GM19193 (cell line): ENCODE measurements around the gene CORIN.

ENCODE experiments used
- POLR2A ChIP-seq: IDR thresholded peaks from 4 replicates; pipeline ENCODE4 v1.6.1; 2011; ENCODE audit not compliant: insufficient read depth, insufficient read length; ENCODE audit errors: extremely low read depth

CORIN gene

DNA sequence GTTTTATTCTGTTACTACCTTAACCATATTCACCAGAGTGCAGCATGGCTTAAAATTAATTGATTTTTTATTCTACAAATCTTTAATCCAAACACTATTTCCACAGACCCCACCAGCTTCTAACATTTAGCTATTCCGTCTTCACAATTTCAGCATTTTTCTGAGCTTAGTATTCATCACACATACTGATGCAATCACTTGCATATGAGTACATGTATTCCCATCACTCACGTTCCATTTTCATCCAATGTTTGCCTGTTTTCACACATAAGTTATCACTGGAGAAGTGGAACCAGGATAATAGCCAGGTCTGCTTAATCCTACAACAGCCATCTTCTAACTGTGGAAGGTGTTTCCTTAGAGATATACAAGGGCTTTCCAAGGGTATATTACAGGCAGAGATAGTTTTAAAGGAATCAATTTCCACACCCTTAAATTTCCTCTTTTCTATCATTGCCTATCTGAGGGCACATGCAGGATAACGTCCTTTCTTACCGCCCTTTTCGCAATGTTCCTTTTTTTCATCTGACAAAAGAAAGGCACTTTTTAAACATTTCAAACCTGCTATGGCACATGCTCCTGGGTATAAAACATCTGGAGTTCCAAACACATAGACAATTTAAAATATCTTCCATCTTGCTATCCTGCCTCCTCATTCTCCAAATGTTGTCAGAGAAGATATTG lies 115.8 kb downstream of the CORIN start:
- no peak for TF ChIP-seq POLR2A

DNA sequence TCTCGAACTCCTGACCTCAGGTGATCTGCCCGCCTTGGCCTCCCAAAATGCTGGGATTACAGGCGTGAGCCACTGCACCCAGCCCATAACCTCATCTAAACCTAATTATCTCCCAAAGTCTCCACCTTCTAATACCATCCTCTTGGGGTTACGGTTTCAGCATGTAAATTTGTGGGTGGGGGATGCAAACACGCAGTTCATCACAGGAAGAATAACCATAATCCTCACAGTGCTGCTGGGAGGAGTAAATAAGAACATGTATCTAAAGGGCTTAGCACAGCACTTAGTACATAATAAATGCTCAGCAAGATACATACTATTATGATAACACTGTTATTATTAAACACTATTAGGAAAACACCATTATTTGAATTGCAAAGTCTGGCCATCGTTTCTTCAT lies 116.4 kb downstream of the CORIN start:
- TF ChIP-seq POLR2A, result no peak

DNA sequence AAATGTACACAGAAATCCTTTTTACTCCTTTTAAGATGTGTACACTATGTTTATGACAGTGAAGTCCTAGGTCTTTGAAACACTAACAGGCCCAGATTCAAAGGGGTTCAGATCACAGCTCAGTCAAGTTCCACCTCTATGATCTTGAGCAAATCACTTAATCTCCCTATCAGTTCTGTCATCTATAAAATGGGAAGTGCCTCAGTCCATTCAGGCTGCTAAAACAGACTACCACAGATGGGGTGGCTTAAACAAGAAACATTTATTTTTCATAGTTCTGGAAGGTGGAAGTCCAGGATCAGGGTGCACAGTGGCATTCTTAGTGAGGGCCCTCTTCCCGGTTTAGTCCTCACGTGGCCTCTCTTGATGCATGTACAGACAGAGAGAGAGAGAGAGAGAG lies 117.1 kb downstream of the CORIN start:
- no peak for TF ChIP-seq POLR2A

DNA sequence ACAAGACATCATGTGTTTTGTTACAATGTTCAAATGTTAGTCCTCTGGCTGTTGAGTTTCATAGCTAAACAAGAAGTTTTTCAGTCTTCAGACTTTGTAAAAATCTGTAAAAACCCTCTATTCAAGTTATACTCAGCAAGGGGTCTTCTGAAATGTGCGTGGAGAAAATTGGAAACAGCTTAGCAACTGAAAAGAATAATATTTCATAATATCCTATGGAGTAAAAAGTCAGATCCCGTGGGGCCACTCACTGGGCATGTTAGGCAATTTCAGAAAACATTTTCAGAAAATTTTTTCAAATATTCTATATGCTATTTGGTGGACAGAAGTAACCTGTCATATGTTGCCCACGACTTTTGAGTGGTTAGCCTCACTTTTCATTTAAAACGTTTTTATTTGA lies 118.3 kb downstream of the CORIN start:
- no peak for TF ChIP-seq POLR2A

DNA sequence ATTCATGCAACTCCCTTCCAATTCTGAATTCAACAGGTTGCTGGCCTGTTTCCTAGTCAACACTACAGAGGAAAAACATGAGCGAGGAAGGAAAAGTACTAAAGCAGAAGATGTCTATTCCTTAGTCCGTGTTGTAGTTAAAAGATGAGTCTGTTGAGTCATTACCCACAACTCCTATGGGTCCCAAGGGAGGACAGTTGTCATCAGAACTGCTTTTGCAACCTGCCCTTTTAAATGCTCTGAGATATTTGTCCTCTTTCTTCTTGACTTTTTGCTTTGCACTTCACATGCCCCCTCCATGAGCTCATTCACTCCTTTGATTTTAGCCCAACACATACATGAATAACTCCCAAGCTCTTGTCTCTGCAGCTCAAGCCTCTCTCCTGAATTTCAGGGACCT lies 119.2 kb downstream of the CORIN start:
- TF ChIP-seq POLR2A, result no peak

DNA sequence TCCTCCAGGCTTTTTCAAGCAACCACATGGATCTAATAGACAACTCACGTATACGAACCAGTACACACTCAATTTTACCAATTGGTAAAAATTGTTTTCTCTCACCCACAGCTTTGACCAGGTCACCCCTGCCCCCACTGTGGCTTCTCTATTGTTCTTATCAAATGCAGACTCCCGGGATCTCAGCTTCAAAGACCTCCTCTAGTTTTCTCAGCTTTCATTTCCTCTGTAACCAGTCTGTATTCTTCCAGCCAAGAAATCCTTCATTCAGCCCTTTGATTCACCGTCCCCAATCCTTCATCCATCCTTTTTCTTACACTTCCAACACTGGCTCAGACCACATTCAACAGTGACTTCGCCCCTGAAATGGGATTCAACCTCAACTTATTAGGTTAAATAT lies 120.7 kb downstream of the CORIN start:
- TF ChIP-seq POLR2A, result no peak

DNA sequence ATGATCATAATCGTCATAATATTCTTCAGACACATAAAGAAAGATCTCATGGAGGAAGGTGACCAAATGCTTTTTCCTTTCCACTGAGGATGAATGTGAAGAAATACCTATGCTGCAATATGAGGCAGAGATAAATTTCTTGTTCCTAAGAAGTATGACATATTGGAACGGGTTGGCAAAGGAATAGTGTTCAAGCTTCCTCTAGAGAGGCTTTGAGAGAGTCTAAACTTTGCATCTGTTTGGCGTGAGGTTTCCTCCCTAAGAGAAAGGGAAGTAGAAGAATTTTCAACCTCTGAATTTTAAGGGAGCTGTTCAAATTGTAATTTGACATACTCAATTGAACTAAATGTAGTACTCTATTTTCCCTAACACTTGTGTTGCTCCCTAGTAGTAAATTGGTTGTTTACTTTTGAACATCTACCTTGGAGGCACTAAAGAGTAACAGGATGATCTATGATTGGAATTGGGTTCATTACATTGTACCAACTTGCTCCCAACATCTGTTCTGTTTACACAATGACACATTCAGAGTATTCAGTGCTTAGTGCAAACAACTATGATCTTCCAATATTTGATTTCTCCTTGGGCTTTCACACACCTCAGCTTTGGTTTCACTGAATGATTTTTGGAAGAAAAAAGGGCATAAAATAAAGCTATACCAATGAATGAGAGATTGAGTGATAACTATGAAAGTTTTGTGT lies 122.0 kb downstream of the CORIN start:
- TF ChIP-seq POLR2A, result no peak

DNA sequence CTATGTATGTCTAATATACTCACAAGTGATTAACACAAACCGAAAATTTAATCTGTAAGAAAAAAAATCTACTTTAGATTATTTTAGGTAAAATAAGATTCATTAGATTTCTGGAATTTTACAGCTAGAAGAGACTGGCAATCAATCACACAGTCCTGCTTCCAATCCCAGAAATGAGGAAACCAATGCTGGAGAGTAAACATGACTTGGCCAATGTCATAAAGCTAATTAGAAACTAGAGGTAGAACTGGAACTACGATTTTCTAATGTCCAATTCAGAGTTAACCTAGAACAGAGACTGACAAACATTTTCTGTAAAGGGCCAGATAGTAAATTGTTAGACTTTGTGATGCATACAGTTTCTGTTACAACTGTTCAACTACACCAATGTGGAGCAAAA lies 123.6 kb downstream of the CORIN start:
- no peak for TF ChIP-seq POLR2A

DNA sequence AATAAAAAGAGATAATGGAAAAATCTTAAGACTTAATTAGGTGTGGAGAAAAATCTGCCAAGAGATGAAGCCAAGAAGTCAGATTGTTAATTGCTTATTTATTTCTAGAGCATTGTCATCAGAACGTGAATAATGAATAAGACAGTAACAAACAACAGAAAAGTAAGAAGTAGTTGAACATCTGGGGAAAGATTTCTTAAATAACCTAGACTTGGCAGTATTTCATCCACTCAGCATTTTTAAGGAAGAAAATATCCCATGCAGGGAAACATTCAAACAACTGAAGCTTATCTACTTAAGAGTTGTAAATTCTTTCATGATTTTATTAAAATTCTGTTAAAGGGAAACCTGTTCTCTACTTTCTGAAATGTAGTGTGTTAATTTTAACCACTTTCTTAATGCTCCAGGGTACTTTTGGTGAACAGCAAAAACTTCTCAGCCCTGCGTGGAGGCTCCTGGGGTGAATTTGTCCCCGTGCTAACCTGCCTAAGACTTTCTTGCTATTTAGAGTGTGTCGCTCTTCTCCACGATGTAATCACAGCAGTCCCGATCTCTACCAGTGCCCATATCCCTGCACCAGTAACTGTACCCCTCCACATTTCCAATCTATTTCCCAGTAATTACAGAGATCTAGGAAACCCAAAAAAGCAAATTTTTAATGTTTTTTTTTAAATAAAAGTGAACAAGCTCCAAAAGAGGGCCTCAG lies 124.6 kb downstream of the CORIN start:
- no peak for TF ChIP-seq POLR2A

DNA sequence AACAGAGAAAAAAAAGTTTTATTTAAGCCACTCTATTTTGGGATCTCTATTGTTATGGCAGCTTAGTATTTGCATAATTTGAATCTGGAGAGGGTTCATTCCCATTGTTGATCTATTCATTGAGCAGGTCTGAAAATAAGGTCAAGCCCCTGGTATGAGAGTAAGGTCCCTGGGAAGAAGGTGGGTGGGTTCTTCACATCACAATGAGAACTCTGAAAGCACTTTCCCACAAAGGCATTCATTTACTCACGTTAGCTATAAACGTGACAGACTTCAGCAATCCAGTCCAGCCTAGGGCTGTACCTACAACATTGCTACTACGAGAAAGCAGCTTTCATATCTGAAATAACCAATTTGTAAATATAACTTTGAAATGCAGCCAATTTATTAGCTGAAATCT lies 126.2 kb downstream of the CORIN start:
- no peak for TF ChIP-seq POLR2A

DNA sequence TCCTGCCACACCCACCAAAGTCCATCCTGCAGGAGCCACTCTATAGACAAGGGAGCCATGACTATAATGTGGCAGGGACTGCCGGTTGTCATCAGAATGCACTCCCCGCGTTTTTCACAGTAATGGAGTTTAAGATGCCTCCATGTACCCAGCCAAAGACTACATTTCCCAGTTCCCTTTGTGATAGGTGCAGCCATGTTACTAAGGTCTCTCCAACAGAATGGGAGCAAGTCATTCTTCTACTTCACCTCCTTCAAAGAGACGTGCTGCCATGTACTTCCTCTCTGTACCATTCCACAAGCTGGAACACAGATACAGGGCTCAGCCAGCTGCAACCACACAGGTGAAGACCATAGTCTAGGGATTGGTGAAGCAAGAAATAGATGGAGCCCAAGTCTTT lies 126.7 kb downstream of the CORIN start:
- TF ChIP-seq POLR2A, result no peak

DNA sequence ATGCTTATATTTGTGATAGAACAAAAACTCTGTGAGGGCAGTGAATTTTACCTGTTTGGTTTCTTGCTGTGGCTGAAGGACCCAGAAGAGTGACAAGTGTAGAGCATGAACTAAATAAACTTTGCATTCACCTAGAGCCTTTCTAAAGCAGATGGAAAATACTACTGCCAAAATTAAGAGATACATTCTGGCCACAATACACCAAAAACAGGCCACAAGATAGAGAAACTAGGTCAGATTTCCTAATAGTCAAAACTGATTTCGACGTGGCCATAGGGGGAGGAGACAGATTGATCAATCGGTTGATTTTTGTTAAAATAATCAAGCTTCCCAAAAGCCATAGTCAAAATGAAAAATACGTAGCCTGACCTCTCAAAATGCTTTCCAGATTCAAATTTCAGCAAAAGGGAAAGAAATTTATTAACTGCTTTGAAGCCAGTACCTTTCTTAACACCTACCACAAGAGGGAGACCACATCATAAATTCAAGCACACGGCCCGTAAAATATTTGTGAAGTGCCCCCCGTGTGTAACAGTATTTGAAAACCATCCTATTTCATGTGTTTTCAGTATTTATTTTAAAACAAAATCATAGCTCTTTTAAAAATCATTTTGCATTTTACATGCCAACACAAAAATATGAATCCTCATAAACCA lies 132.4 kb downstream of the CORIN start:
- no peak for TF ChIP-seq POLR2A

DNA sequence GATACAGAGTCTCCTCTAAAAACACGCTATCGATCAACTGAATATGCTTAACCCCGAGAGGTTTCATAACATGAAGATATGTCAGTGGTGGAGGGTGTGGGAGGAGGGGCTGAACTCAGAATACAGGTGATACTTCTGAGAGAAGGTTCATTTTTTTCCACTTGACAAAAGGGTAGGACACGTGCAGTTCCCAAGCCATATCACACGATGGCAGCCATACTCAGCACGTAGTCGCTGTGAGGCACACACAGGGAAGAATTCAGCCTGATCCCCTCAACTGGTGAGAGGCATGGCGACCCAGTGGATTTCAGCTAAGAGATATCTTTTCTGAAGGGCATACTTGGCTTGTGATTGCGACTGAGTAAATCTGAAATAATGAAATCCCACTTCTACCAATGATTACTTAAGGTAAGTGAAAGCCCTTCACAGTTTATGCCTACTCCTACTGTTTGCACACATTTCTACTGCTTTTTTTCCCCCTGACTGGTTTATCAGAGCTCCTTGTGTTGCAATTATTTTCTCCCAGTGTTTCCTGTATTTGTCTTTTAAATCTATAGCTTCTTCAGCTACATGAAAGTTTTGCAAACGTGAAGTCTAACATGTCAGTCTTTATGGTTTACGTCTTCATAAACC lies 133.1 kb downstream of the CORIN start:
- TF ChIP-seq POLR2A, result no peak

DNA sequence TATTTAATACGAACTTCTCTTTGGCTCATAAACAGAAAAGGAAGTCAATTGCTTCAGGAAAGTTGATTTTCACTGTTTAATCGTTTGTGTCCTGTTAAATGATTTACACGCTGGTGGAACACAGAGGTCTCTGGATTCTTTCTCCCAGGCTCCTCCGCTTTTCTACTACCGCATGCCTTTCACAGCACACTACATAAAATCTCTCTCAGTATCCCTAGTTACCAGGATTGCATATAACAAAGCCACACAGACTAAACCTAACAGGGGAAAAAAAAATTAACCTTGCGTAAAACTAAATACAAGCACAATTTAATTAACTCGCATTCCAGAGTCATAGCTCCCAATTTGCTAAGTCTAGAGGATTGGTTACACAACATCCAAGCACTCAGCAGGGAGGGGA lies 133.9 kb downstream of the CORIN start:
- no peak for TF ChIP-seq POLR2A

DNA sequence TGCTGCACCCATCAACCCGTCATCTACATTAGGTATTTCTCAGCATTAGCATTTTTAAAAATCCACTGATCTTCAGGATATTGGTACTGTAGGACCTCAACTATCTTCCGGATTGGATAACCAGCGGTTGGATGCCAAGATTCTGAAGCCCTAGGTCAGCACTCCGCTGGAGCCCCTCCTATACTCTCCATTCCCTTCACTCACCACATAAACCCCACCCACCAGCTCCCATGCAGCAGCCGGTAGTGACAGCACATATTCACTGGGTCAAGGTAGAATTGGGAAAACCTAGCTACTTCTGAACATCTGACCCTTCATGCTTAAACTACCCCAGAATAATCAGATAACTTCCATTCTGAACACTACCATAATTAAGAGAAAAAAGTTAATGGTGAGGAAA lies 134.9 kb downstream of the CORIN start:
- no peak for TF ChIP-seq POLR2A
